GM10248 (cell line): ENCODE measurements around the gene DBNL.
A peak's percentile ranks its signal among the peaks of the same experiment; 100 is the strongest.

Experiments
- CTCF ChIA-PET: fragments of 300-600 bp; sonication (Branson Sonifier 250); formaldehyde crosslinking; extraction: SDS; loops from one replicate; lab custom pipeline; 2021; ENCODE audit warnings: antibody characterized with exemption; lab: Yijun Ruan, JAX
- POLR2A ChIA-PET: fragments of 350-650 bp; sonication (Branson Sonifier 250); formaldehyde crosslinking; extraction: SDS; loops from one replicate; lab custom pipeline; 2020; ENCODE audit warnings: antibody characterized with exemption; lab: Yijun Ruan, JAX
- DNase-seq: peaks from one replicate; pipeline ENCODE4 v3.0.0; 2012; ENCODE audit errors: extremely low spot score
- CTCF ChIP-seq: IDR thresholded peaks from 2 replicates; pipeline ENCODE4 v1.5.1; 2012; ENCODE audit warnings: mild to moderate bottlenecking, low read depth; ENCODE audit errors: extremely low read depth, missing control alignments, control extremely low read depth

DBNL gene

GRCh38 chr7:44102846-44103565 lies 58.5 kb downstream of the DBNL start:
- CTCF ChIA-PET: interaction anchor here (1.2 kb wide), 1 partner anchor 18 kb away, joined by 4 read pairs; no protein-coding TSS in a partner anchor
- POLR2A ChIA-PET: no interaction called here
- no peak for TF ChIP-seq CTCF

GRCh38 chr7:44103566-44103922 lies 59.0 kb downstream of the DBNL start:
- no peak for TF ChIP-seq CTCF
- ChIA-PET CTCF (interaction anchor here (1.2 kb wide), 1 partner anchor 18 kb away, joined by 4 read pairs; no protein-coding TSS in a partner anchor), POLR2A (no interaction called here)
- DNase-seq: no peak

More at GRCh38 chr7:44102846-44103565, 58.5 kb downstream of the DBNL start:
- no peak for DNase-seq

- peak; percentile 31 for TF ChIP-seq CTCF
- CTCF ChIA-PET: interaction anchor here (1.5 kb wide), 1 partner anchor 13 kb away, joined by 3 read pairs; no protein-coding TSS in a partner anchor
- POLR2A ChIA-PET: no interaction called here
- DNase-seq: peak; percentile 62
Measured at GRCh38 chr7:44103923-44104859, 59.7 kb downstream of the DBNL start, which contains the start of gene AEBP1. Gene AEBP1 (plus strand): TSS chr7:44104345. CDS start chr7:44104666, 321 bp downstream.

GRCh38 chr7:44104860-44105771 lies 60.6 kb downstream of the DBNL start:
- CTCF ChIA-PET: interaction anchor here (1.2 to 1.5 kb wide), 2 partner anchors 11 to 14 kb away, joined by 3 to 4 read pairs; no protein-coding TSS in a partner anchor
- no peak for TF ChIP-seq CTCF
- POLR2A ChIA-PET: no interaction called here
- no peak for DNase-seq

- ChIA-PET CTCF (interaction anchor here (1.2 to 1.5 kb wide), 2 partner anchors 10 to 15 kb away, joined by 3 to 4 read pairs; no protein-coding TSS in a partner anchor), POLR2A (no interaction called here)
- no peak for TF ChIP-seq CTCF
- no peak for DNase-seq
Measured at GRCh38 chr7:44105832-44106231, 61.3 kb downstream of the DBNL start.
